Common myeloid progenitor, CD34-positive (primary cell): ENCODE data around the gene IL25.

Experiments used
- CTCF ChIA-PET: fragments of 350-600 bp; sonication (Branson Sonifier 250); formaldehyde crosslinking; loops from one replicate; lab custom pipeline; 2021; ENCODE audit warnings: antibody characterized with exemption; lab: Charles Lee
- POLR2A ChIA-PET: fragments of 350-600 bp; sonication (Branson Sonifier 250); formaldehyde crosslinking; loops from one replicate; lab custom pipeline; 2021; ENCODE audit warnings: antibody characterized with exemption; lab: Charles Lee
- DNase-seq, 3 donors: peaks; one replicate each; pipeline versions ENCODE4 v3.0.0 to v3.0.0-alpha.2; 2013
- H3K27ac ChIP-seq, 2 experiments: 1 replicate in 1 of 2; 2 replicates in 1 of 2; pipeline ENCODE4 v1.7.0; 2013; ENCODE audit warnings: inconsistent platforms in 2 of 2, low read length in 2 of 2, mild to moderate bottlenecking in 2 of 2, low read depth in 1 of 2, moderate library complexity in 1 of 2; ENCODE audit not compliant: severe bottlenecking in 2 of 2, insufficient read depth in 1 of 2, poor library complexity in 1 of 2
- H3K27me3 ChIP-seq, 5 experiments: replicated peaks in 2 of 5; 1 replicate in 3 of 5; 2 replicates in 2 of 5; pipeline versions ENCODE4 v1.6.1 to v1.7.0; 2013; ENCODE audit warnings: low read length in 4 of 5, mild to moderate bottlenecking in 2 of 5, moderate library complexity in 2 of 5, inconsistent platforms in 1 of 5; ENCODE audit not compliant: insufficient read depth in 5 of 5, control insufficient read depth in 4 of 5
- H3K36me3 ChIP-seq, 4 experiments: 1 replicate in 2 of 4; 2 replicates in 2 of 4; pipeline versions ENCODE4 v1.6.1 to v1.7.0; 2013; ENCODE audit warnings: low read length in 3 of 4, control low read depth in 1 of 4, mild to moderate bottlenecking in 1 of 4; ENCODE audit not compliant: control insufficient read depth in 4 of 4, insufficient read depth in 4 of 4
- H3K4me1 ChIP-seq, 4 experiments: 1 replicate in 3 of 4; 2 replicates in 1 of 4; pipeline versions ENCODE4 v1.6.1 to v1.7.1; 2013; ENCODE audit warnings: low read length in 3 of 4, mild to moderate bottlenecking in 3 of 4, control low read depth in 1 of 4, inconsistent platforms in 1 of 4, moderate library complexity in 1 of 4; ENCODE audit not compliant: control insufficient read depth in 4 of 4, insufficient read depth in 4 of 4; ENCODE audit errors: control extremely low read depth in 1 of 4
- H3K4me3 ChIP-seq, 7 experiments: 1 replicate in 4 of 7; 2 replicates in 3 of 7; pipeline versions ENCODE4 v1.5.1 to v1.7.0; 2013; ENCODE audit warnings: mild to moderate bottlenecking in 7 of 7, low read length in 6 of 7, moderate library complexity in 6 of 7, inconsistent platforms in 2 of 7, low read depth in 2 of 7, control low read depth in 1 of 7; ENCODE audit not compliant: insufficient read depth in 4 of 7, control insufficient read depth in 1 of 7; ENCODE audit errors: extremely low read depth in 1 of 7
- H3K9me3 ChIP-seq, 5 experiments: 1 replicate in 4 of 5; 2 replicates in 1 of 5; pipeline versions ENCODE4 v1.6.1 to v1.7.1; 2013; ENCODE audit warnings: low read length in 4 of 5, mild to moderate bottlenecking in 2 of 5, inconsistent platforms in 1 of 5, low read depth in 1 of 5, moderate library complexity in 1 of 5; ENCODE audit not compliant: control insufficient read depth in 4 of 5, insufficient read depth in 2 of 5; ENCODE audit errors: control extremely low read depth in 1 of 5
- WGBS: methylation state at CpG from one replicate; pipeline ENCODE4 v1.1.5; 2013; ENCODE audit not compliant: insufficient coverage; 5-methylcytosine and 5-hydroxymethylcytosine counted together

The IL25 gene

DNA sequence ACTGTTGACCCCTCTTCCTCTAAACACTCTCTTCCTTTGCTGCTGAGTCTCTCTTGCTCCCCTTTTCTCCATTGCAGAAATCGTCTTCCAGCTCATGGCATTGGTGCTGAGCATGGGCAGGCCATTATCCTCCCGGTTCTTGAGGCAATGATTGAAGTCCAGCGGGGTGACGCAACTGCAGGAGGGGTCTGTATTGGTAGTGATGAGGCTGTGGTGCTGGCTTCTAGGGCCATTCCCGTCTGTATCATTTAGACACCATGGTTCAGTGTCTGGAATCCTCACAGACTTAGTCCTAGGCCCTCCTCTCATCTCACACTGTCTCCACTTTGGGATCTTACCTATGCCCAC lies 19.2 kb upstream of the IL25 start:
- H3K4me1 ChIP-seq = peaks cover 0 to 16% (median 11%) of the 10 kb centered on the region in 4 experiments
- no peak for DNase-seq
- no peaks in the 10 kb centered on the region for H3K9me3 ChIP-seq
- ChIA-PET CTCF (interaction anchor here (0.7 to 3.0 kb wide), 7 partner anchors 16 to 122 kb away, joined by 3 to 27 read pairs (median 5); partner anchors contain the start of gene CMTM5), POLR2A (interaction anchor here (1.4 kb wide), 1 partner anchor 116 kb away, joined by 3 read pairs; the partner anchor contains the start of gene NGDN)
- H3K36me3 ChIP-seq = no peaks in the 10 kb centered on the region
- no peak overlapping the region for H3K27ac ChIP-seq
- peaks cover 0 to 48% (median 14%) of the 10 kb centered on the region in 5 experiments for H3K27me3 ChIP-seq
- 87% methylated on average over 4 of the region's 5 CpGs for WGBS
- H3K4me3 ChIP-seq = peak overlapping the region in 1 of 7 experiments; percentile 85

DNA sequence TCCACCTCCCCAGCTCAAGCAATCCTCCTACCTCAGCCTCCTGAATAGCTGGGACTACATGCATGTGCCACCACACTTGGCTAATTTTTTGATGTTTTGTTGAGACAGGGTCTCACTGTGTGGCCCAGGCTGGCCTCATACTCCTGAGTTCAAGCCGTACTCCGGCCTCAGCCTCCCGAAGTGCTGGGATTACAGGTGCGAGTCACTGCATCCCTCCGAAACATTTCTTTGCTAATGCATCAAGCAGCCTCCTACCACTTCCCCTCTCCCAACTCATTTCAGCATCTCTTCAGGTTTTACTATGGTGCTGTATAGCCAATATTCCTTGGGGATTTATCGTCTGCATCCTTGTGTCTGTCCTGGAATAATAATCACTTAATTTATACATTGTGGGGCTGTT lies 17.6 kb upstream of the IL25 start:
- Histone ChIP-seq H3K4me3 (no peak overlapping the region), H3K27ac (no peak overlapping the region), H3K4me1 (peaks cover 0 to 16% (median 11%) of the 10 kb centered on the region in 4 experiments), H3K27me3 (peaks cover 0 to 49% (median 14%) of the 10 kb centered on the region in 5 experiments), H3K36me3 (no peaks in the 10 kb centered on the region), H3K9me3 (no peaks in the 10 kb centered on the region)
- no peak for DNase-seq
- ChIA-PET CTCF (interaction anchor here (0.9 to 2.4 kb wide), 2 partner anchors 10 to 20 kb away, joined by 4 to 5 read pairs; no protein-coding TSS in a partner anchor), POLR2A (interaction anchor here (1.3 kb wide), 1 partner anchor 28 kb away, joined by 3 read pairs; no protein-coding TSS in a partner anchor)
- WGBS = 100% methylated on average over 2 of the region's 6 CpGs

DNA sequence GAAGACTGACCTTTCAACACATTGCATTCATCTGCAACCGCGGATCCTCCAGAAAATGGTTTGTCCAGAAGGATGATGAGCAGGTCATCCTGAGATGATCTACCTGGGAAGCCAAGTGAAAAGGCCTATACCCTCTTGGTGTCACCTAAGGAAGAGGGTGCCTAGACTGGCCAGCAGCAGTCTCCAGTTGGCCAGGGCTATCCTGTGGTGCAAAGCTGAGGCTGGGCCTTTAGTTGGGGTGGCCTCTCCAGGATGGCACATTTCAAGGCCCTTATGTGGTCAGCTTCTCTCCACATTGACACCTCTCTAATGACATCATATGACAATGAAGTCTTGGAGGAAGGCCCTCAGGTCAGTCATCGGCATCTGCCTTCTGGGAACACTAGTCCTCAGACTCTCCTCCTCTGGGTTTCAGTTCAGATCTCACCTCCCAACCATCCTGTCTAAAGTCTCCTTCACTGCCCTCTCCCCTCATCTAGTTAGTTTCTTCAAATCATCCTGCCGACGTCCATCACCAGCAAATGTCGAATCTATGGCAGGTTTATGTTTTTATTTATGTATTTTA lies 16.7 kb upstream of the IL25 start:
- no peak for DNase-seq
- Histone ChIP-seq H3K4me3 (no peak overlapping the region), H3K27ac (no peak overlapping the region), H3K27me3 (peaks cover 0 to 42% (median 14%) of the 10 kb centered on the region in 5 experiments), H3K9me3 (no peaks in the 10 kb centered on the region), H3K36me3 (no peaks in the 10 kb centered on the region), H3K4me1 (peaks cover 0 to 16% (median 11%) of the 10 kb centered on the region in 4 experiments)
- ChIA-PET POLR2A (no interaction called here), CTCF (interaction anchor here (1.1 to 2.4 kb wide), 2 partner anchors 11 to 26 kb away, joined by 3 to 5 read pairs; no protein-coding TSS in a partner anchor)
- 97% methylated on average over 3 of the region's 6 CpGs for WGBS

DNA sequence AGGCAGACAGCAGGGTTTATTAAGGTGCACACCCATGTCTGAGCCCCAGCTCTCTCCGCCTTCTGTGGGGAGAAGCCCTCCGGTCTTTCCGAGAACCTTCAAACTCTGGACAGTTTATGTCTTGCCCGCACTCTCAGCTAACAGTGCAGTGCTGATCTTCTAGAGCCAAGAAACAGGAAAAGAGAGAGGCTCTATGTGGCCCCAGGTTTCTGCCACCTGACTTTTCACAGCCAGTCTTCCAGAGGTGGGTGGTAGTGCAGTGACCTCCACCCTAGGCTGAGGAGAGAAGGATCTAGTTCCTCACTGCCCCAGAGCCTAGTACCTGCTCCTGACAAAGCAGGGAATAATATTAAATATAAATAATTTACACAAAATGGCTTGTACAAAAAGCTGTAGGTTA lies 15.9 kb upstream of the IL25 start:
- ChIA-PET POLR2A (no interaction called here), CTCF (interaction anchor here (0.9 to 2.4 kb wide), 5 partner anchors 11 to 30 kb away, joined by 3 to 5 read pairs (median 3); no protein-coding TSS in a partner anchor)
- 92% methylated on average over 4 of the region's 4 CpGs for WGBS
- no peak for DNase-seq
- Histone ChIP-seq H3K27me3 (peaks cover 0 to 36% (median 12%) of the 10 kb centered on the region in 5 experiments), H3K4me1 (peaks cover 0 to 14% (median 10%) of the 10 kb centered on the region in 4 experiments), H3K36me3 (no peaks in the 10 kb centered on the region), H3K4me3 (no peak overlapping the region), H3K9me3 (no peaks in the 10 kb centered on the region), H3K27ac (no peak overlapping the region)

GRCh38 chr14:23357261-23357660 lies 15.3 kb upstream of the IL25 start:
- no peak for DNase-seq
- Histone ChIP-seq H3K9me3 (no peaks in the 10 kb centered on the region), H3K36me3 (no peaks in the 10 kb centered on the region), H3K27ac (no peak overlapping the region), H3K27me3 (peaks cover 0 to 38% (median 10%) of the 10 kb centered on the region in 5 experiments), H3K4me1 (peaks cover 0 to 9% (median 5%) of the 10 kb centered on the region in 4 experiments), H3K4me3 (no peak overlapping the region)
- 100% methylated on average over 8 of the region's 8 CpGs for WGBS
- POLR2A ChIA-PET = no interaction called here
- CTCF ChIA-PET = interaction anchor here (0.9 to 2.4 kb wide), 6 partner anchors 12 to 31 kb away, joined by 3 to 5 read pairs (median 3); partner anchors contain the start of gene IL25

- H3K27ac ChIP-seq = no peak overlapping the region
- WGBS = 94% methylated on average over 3 of the region's 3 CpGs
- H3K27me3 ChIP-seq = peaks cover 0 to 32% (median 10%) of the 10 kb centered on the region in 5 experiments
- no peak overlapping the region for H3K4me3 ChIP-seq
- ChIA-PET CTCF (interaction anchor here (1.5 kb wide), 1 partner anchor 14 kb away, joined by 3 read pairs; the partner anchor contains the start of gene IL25), POLR2A (no interaction called here)
- no peaks in the 10 kb centered on the region for H3K36me3 ChIP-seq
- peaks cover 0 to 2% (median 0%) of the 10 kb centered on the region in 4 experiments for H3K4me1 ChIP-seq
- DNase-seq = no peak
- H3K9me3 ChIP-seq = no peaks in the 10 kb centered on the region
These were observed 14.6 kb upstream of the IL25 start for GRCh38 chr14:23358042-23358441.
